Tibial nerve (tissue), 4 donors: ENCODE results near the gene ZBED6.

Source experiments
- CTCF ChIP-seq, 5 experiments: fragments of 200-600 bp in 3 of 5; fragments of 450-650 bp in 2 of 5; sonication (generic) in 3 of 5; IDR thresholded peaks; one replicate each; pipeline ENCODE4 v1.5.1; 2016 to 2019; ENCODE audit warnings: antibody characterized with exemption in 5 of 5, mild to moderate bottlenecking in 3 of 5, moderate library complexity in 2 of 5
- EP300 ChIP-seq, 2 donors: sonication (generic); formaldehyde crosslinking; IDR thresholded peaks; one replicate each; pipeline ENCODE4 v1.6.1; 2017; ENCODE audit warnings: antibody characterized with exemption in 2 of 2, mild to moderate bottlenecking in 1 of 2
- POLR2A ChIP-seq, 2 donors: fragments of 450-650 bp; IDR thresholded peaks; one replicate each; pipeline ENCODE4 v1.6.1; 2017; ENCODE audit warnings: antibody characterized with exemption in 2 of 2, mild to moderate bottlenecking in 2 of 2, moderate library complexity in 2 of 2

GRCh38 chr1:203794764-203795440, 521 bp upstream of the ZBED6 start:
- no peak for TF ChIP-seq CTCF (IDR thresholded peaks at IDR 0.05)
- TF ChIP-seq POLR2A (IDR thresholded peaks at IDR 0.05): no peak
- TF ChIP-seq EP300 (IDR thresholded peaks at IDR 0.05): no peak
